GM23248 (cell line): ENCODE measurements around the gene COL6A5. TPM values are rescaled to one million over a fixed set of nuclear protein-coding genes. Genes with fewer than 3 reads are reported as not detected.

Experiments
- DNase-seq: peaks from one replicate; pipeline ENCODE4 v3.0.0-alpha.2; 2015
- H2AFZ ChIP-seq: fragments of 200-600 bp; sonication (generic); 2 replicates; pipeline ENCODE4 v1.6.1; 2016; ENCODE audit warnings: antibody characterized with exemption
- H3F3A ChIP-seq: fragments of 200-600 bp; sonication (generic); 2 replicates; pipeline ENCODE4 v1.6.1; 2016; ENCODE audit warnings: mild to moderate bottlenecking, antibody characterized with exemption, mixed run types; ENCODE audit not compliant: insufficient read depth
- H3K27ac ChIP-seq: fragments of 200-600 bp; sonication (generic); 2 replicates; pipeline ENCODE4 v1.5.1; 2016; ENCODE audit warnings: mild to moderate bottlenecking
- H3K27me3 ChIP-seq: fragments of 200-600 bp; sonication (generic); replicated peaks from 2 replicates; pipeline ENCODE4 v1.6.1; 2016; ENCODE audit warnings: mild to moderate bottlenecking; ENCODE audit not compliant: insufficient read depth
- H3K36me3 ChIP-seq: fragments of 200-600 bp; sonication (generic); 2 replicates; pipeline ENCODE4 v1.6.1; 2016; ENCODE audit warnings: low read depth, mild to moderate bottlenecking
- H3K4me1 ChIP-seq: fragments of 200-600 bp; sonication (generic); 2 replicates; pipeline ENCODE4 v1.6.1; 2016; ENCODE audit warnings: mild to moderate bottlenecking; ENCODE audit not compliant: insufficient read depth
- H3K4me2 ChIP-seq: fragments of 200-600 bp; sonication (generic); one replicate; pipeline ENCODE4 v1.6.1; 2016; ENCODE audit warnings: mild to moderate bottlenecking; ENCODE audit not compliant: unreplicated experiment
- H3K4me3 ChIP-seq: fragments of 200-600 bp; sonication (generic); 2 replicates; pipeline ENCODE4 v1.5.1; 2016; ENCODE audit warnings: mild to moderate bottlenecking
- H3K79me2 ChIP-seq: fragments of 200-600 bp; sonication (generic); 2 replicates; pipeline ENCODE4 v1.6.1; 2016; ENCODE audit warnings: mild to moderate bottlenecking; ENCODE audit not compliant: insufficient read depth
- H3K9ac ChIP-seq: fragments of 200-600 bp; sonication (generic); 2 replicates; pipeline ENCODE4 v1.6.1; 2016; ENCODE audit warnings: mild to moderate bottlenecking
- H3K9me2 ChIP-seq: fragments of 200-600 bp; sonication (generic); 2 replicates; pipeline ENCODE4 v1.6.1; 2016; ENCODE audit warnings: mixed run types, mild to moderate bottlenecking, moderate library complexity; ENCODE audit not compliant: insufficient read depth
- H3K9me3 ChIP-seq: fragments of 200-600 bp; sonication (generic); one replicate; pipeline ENCODE4 v1.6.1; 2017; ENCODE audit warnings: low read depth
- H4K20me1 ChIP-seq: fragments of 200-600 bp; sonication (generic); 2 replicates; pipeline ENCODE4 v1.6.0; 2016; ENCODE audit not compliant: insufficient read depth
- EZH2 ChIP-seq: fragments of 200-600 bp; sonication (generic); IDR thresholded peaks from 2 replicates; pipeline ENCODE4 v1.6.1; 2018; ENCODE audit warnings: antibody characterized with exemption, mild to moderate bottlenecking; ENCODE audit not compliant: insufficient read depth, poor library complexity, severe bottlenecking
- EZH2phosphoT487 ChIP-seq: fragments of 200-600 bp; sonication (generic); IDR thresholded peaks from 2 replicates; pipeline ENCODE4 v1.6.1; 2018; ENCODE audit warnings: antibody characterized with exemption, moderate library complexity, mild to moderate bottlenecking, low read depth; ENCODE audit not compliant: insufficient read depth
- WGBS, 2 experiments: methylation state at CpG; one replicate each; pipeline ENCODE4 v1.1.6; 2015 to 2017; ENCODE audit warnings: low lambda C conversion rate in 2 of 2, low coverage in 1 of 2; ENCODE audit errors: missing lambda C conversion rate in 2 of 2; 5-methylcytosine and 5-hydroxymethylcytosine counted together
- in situ Hi-C: fragments of 300-500 bp; cut with MboI; formaldehyde crosslinking; loops from 2 replicates; pipeline ENCODE4 v1.15.0; 2020
- polyA plus RNA-seq: library from polyadenylated mRNA; unstranded; fragments of >200 nt; fragmentation: Nextera tagmentation; extraction: Ambion mirVana; gene quantifications from 2 replicates; pipeline ENCODE4 v1.2.1, GENCODE V29; 2016
- total RNA-seq: library from RNA; depleted of rRNA; stranded (reverse); fragments of >200 nt; shearing (Covaris generic); gene quantifications from 2 replicates; pipeline ENCODE4 v1.2.3, GENCODE V29; 2014

Gene COL6A5
- total and polyA plus RNA-seq, 2 experiments from 2014 or later = not detected

GRCh38 chr3:130379274-130379673 is 33.8 kb downstream of the COL6A5 start:
- no peak overlapping the region for H3K4me3 ChIP-seq
- no peak overlapping the region for H3K27ac ChIP-seq
- no peak overlapping the region for H2AFZ ChIP-seq
- no peak overlapping the region for H3K9ac ChIP-seq
- H3K79me2 ChIP-seq = no peaks in the 10 kb centered on the region
- no peaks in the 10 kb centered on the region for H4K20me1 ChIP-seq
- in situ Hi-C loops = no loop called here
- no peaks in the 10 kb centered on the region for H3K9me2 ChIP-seq
- no peak for DNase-seq
- H3K27me3 ChIP-seq = no peaks in the 10 kb centered on the region
- no peak for TF ChIP-seq EZH2
- no peak for TF ChIP-seq EZH2phosphoT487
- H3K36me3 ChIP-seq = no peaks in the 10 kb centered on the region
- 46 to 58% methylated on average over 6 of the region's 6 CpGs for WGBS, 2 experiments
- H3K9me3 ChIP-seq = no peaks in the 10 kb centered on the region
- no peak overlapping the region for H3K4me2 ChIP-seq
- no peaks in the 10 kb centered on the region for H3F3A ChIP-seq
- no peaks in the 10 kb centered on the region for H3K4me1 ChIP-seq

GRCh38 chr3:130380398-130380797 is 34.9 kb downstream of the COL6A5 start:
- no peaks in the 10 kb centered on the region for H3K27me3 ChIP-seq
- in situ Hi-C loops = no loop called here
- no peak overlapping the region for H2AFZ ChIP-seq
- no peaks in the 10 kb centered on the region for H3K79me2 ChIP-seq
- TF ChIP-seq EZH2 (no peak), EZH2phosphoT487 (no peak)
- H3F3A ChIP-seq = no peaks in the 10 kb centered on the region
- no peak overlapping the region for H3K4me2 ChIP-seq
- no peaks in the 10 kb centered on the region for H4K20me1 ChIP-seq
- H3K9ac ChIP-seq = no peak overlapping the region
- H3K4me3 ChIP-seq = no peak overlapping the region
- H3K4me1 ChIP-seq = no peaks in the 10 kb centered on the region
- DNase-seq = no peak
- H3K9me2 ChIP-seq = no peaks in the 10 kb centered on the region
- H3K27ac ChIP-seq = no peak overlapping the region
- no peaks in the 10 kb centered on the region for H3K36me3 ChIP-seq
- no peaks in the 10 kb centered on the region for H3K9me3 ChIP-seq

DNA sequence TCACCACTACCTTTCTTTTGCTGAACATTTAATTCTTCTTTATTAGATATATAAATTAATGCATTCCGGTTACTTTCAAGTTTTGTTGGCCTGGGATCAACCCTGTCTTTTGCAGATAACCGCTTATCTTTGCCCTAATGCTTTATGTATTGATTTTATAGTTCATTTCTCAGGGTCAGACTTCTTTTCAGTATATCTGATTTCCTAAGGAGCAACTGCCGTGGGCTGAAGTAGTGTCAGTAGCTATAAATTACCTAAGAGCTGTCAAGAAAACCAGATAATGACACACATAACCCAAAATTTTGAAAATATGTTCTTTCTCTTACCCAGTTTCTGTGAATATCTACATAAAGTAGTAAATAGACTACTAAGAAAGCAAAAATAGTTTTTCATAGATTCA is 38.0 kb downstream of the COL6A5 start:
- H3K4me2 ChIP-seq = no peak overlapping the region
- H3K27ac ChIP-seq = no peak overlapping the region
- H3K79me2 ChIP-seq = no peaks in the 10 kb centered on the region
- DNase-seq = no peak
- no peaks in the 10 kb centered on the region for H3K4me1 ChIP-seq
- in situ Hi-C loops = no loop called here
- no peak overlapping the region for H3K9ac ChIP-seq
- 49 to 52% methylated on average over 3 of the region's 3 CpGs for WGBS, 2 experiments
- no peaks in the 10 kb centered on the region for H3F3A ChIP-seq
- no peaks in the 10 kb centered on the region for H4K20me1 ChIP-seq
- H3K27me3 ChIP-seq = no peaks in the 10 kb centered on the region
- no peak overlapping the region for H2AFZ ChIP-seq
- TF ChIP-seq EZH2phosphoT487 (no peak), EZH2 (no peak)
- no peaks in the 10 kb centered on the region for H3K9me3 ChIP-seq
- no peak overlapping the region for H3K4me3 ChIP-seq
- no peaks in the 10 kb centered on the region for H3K36me3 ChIP-seq
- no peaks in the 10 kb centered on the region; the same call in 1 of the 2 replicates for H3K9me2 ChIP-seq

- Histone ChIP-seq H3F3A (no peaks in the 10 kb centered on the region), H3K9me2 (no peaks in the 10 kb centered on the region; the same call in 1 of the 2 replicates), H3K4me1 (no peaks in the 10 kb centered on the region), H3K36me3 (no peaks in the 10 kb centered on the region), H3K4me2 (no peak overlapping the region), H4K20me1 (no peaks in the 10 kb centered on the region), H2AFZ (no peak overlapping the region), H3K27ac (no peak overlapping the region), H3K9me3 (no peaks in the 10 kb centered on the region), H3K4me3 (no peak overlapping the region), H3K27me3 (no peaks in the 10 kb centered on the region), H3K9ac (no peak overlapping the region), H3K79me2 (no peaks in the 10 kb centered on the region)
- no peak for DNase-seq
- WGBS, 2 experiments = 55 to 63% methylated on average over 3 of the region's 3 CpGs
- in situ Hi-C loops = no loop called here
- TF ChIP-seq EZH2phosphoT487 (no peak), EZH2 (no peak)
Measured at GRCh38 chr3:130384476-130385025, 39.1 kb downstream of the COL6A5 start.

DNA sequence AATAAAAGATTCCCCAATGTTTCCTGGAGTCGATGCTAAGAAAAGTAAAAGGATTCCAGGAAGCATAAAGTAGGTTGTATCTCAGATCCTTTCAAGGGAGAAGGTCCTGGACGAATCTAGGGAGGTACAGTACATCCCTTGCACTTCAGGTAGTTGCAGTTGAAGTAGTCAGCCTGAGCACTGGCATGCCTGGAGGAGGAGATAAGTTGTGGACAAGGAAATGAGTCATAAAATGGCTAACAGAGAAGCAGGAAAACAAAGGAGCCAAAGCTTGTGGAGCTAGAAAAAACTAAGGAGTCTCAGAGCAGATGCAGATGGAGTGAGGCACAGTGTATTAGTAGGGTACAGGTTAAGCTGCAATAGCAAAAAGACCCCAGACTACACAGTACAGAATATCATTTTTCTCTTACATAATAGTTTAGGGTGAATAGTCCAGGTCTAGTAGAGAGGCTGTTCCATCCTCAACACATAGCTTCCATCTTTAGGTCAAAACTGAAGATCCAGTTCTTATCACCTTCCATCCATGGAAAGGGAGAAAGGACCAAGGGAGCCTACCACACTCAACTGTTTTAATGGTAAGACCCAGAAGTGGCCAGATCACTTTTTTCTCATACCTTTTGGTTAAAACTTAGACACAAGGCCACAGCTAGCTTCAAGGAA is 41.3 kb downstream of the COL6A5 start:
- Histone ChIP-seq H3K9me2 (no peaks in the 10 kb centered on the region; the same call in 1 of the 2 replicates), H3K79me2 (no peaks in the 10 kb centered on the region), H4K20me1 (no peaks in the 10 kb centered on the region), H3K4me2 (no peak overlapping the region), H3K4me3 (no peak overlapping the region), H3K4me1 (no peaks in the 10 kb centered on the region), H3K36me3 (no peaks in the 10 kb centered on the region), H3K9me3 (no peaks in the 10 kb centered on the region), H2AFZ (no peak overlapping the region), H3F3A (no peaks in the 10 kb centered on the region), H3K9ac (no peak overlapping the region), H3K27me3 (no peaks in the 10 kb centered on the region), H3K27ac (no peak overlapping the region)
- TF ChIP-seq EZH2 (no peak), EZH2phosphoT487 (no peak)
- 35 to 38% methylated on average over 2 of the region's 2 CpGs for WGBS, 2 experiments
- in situ Hi-C loops = no loop called here
- peak; percentile 36 for DNase-seq
